Smooth muscle cell (in vitro differentiated cells): ENCODE measurements around the gene PTBP1. TPM values are rescaled to one million over a fixed set of nuclear protein-coding genes. Genes with fewer than 3 reads are reported as not detected.
A peak's percentile ranks its signal among the peaks of the same experiment; 100 is the strongest.
"Not testable (repeated sequence)": the region's sequence is repeated elsewhere in the genome, so short reads cannot be mapped to it uniquely, and the experiment has no call there.

Experiments used
- DNase-seq: peaks from one replicate; lab custom pipeline; 2025; ENCODE audit not compliant: unreplicated experiment; lab: John Stamatoyannopoulos, UW
- H2AFZ ChIP-seq: fragments of 200-600 bp; sonication (generic); 2 replicates; pipeline ENCODE4 v1.6.0; 2016; ENCODE audit warnings: antibody characterized with exemption, low read depth, mild to moderate bottlenecking
- H3F3A ChIP-seq: fragments of 200-600 bp; sonication (generic); 2 replicates; pipeline ENCODE4 v1.6.0; 2017; ENCODE audit warnings: antibody characterized with exemption, low read depth
- H3K27ac ChIP-seq: fragments of 200-600 bp; sonication (generic); 2 replicates; pipeline ENCODE4 v1.5.1; 2016; ENCODE audit warnings: low read depth, mild to moderate bottlenecking
- H3K27me3 ChIP-seq: fragments of 200-600 bp; sonication (generic); 2 replicates; pipeline ENCODE4 v1.6.1; 2016; ENCODE audit warnings: low read depth, mild to moderate bottlenecking
- H3K36me3 ChIP-seq: fragments of 200-600 bp; sonication (generic); 2 replicates; pipeline ENCODE4 v1.5.1; 2016; ENCODE audit warnings: low read depth
- H3K4me1 ChIP-seq: fragments of 200-600 bp; sonication (generic); 2 replicates; pipeline ENCODE4 v1.5.1; 2016; ENCODE audit warnings: low read depth
- H3K4me2 ChIP-seq: fragments of 200-600 bp; sonication (generic); 2 replicates; pipeline ENCODE4 v1.6.0; 2016; ENCODE audit warnings: mild to moderate bottlenecking
- H3K4me3 ChIP-seq: fragments of 200-600 bp; sonication (generic); 2 replicates; pipeline ENCODE4 v1.5.1; 2016; ENCODE audit warnings: mild to moderate bottlenecking
- H3K79me2 ChIP-seq: fragments of 200-600 bp; sonication (generic); 2 replicates; pipeline ENCODE4 v1.6.0; 2016; ENCODE audit warnings: low read depth, mild to moderate bottlenecking
- H3K9ac ChIP-seq: fragments of 200-600 bp; sonication (generic); 2 replicates; pipeline ENCODE4 v1.6.0; 2016; ENCODE audit warnings: low read depth
- H3K9me3 ChIP-seq: fragments of 200-600 bp; sonication (generic); replicated peaks from 2 replicates; pipeline ENCODE4 v1.5.1; 2016; ENCODE audit warnings: low read depth
- H4K20me1 ChIP-seq: fragments of 200-600 bp; sonication (generic); 2 replicates; pipeline ENCODE4 v1.6.0; 2016; ENCODE audit warnings: low read depth
- CTCF ChIP-seq: fragments of 200-600 bp; sonication (generic); IDR thresholded peaks from 2 replicates; pipeline ENCODE4 v1.5.1; 2017; ENCODE audit warnings: borderline replicate concordance, mild to moderate bottlenecking, antibody characterized with exemption; ENCODE audit not compliant: insufficient read depth, poor library complexity, severe bottlenecking
- WGBS: methylation state at CpG from one replicate; pipeline ENCODE4 v1.1.7; 2016; ENCODE audit warnings: low lambda C conversion rate; 5-methylcytosine and 5-hydroxymethylcytosine counted together
- polyA plus RNA-seq: library from polyadenylated mRNA; unstranded; fragments of >200 nt; fragmentation: Nextera tagmentation; extraction: Ambion mirVana; gene quantifications from 2 replicates; pipeline ENCODE4 v1.2.1, GENCODE V29; 2016
- total RNA-seq: library from RNA; depleted of rRNA; stranded (reverse); fragments of >200 nt; gene quantifications from 2 replicates; pipeline ENCODE4 v1.2.3, GENCODE V29; 2014

Gene PTBP1
- total and polyA plus RNA-seq, 2 experiments from 2014 or later = 167 to 226 TPM

DNA sequence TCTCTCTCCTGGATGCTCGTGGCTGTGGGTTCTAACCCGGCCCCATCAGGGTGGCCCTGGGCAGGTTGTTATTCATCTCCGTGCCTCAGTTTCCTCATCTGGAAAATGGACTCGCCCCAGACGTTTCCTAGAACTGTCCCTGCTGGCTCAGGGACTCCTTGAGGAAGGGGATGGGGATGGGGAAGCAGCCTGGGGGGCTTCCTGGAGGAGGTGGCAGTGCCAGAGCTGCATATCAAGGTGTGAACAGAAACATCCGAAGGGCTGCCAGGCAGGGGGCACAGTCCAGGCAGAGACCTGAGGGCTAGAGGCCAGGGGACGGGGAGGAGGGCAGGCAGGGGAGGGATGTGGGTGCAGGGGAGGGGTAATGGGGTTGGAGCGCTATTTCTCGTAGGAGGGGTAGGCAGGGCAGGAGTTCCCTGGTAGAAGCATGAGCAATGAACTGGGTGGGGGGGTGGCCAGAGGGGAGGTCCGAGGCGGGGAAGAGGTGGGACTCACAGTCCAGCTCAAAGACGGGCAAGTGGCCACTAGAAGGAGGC lies 51.2 kb downstream of the PTBP1 start:
- H4K20me1 ChIP-seq = no peaks in the 10 kb centered on the region
- H3K79me2 ChIP-seq = no peaks in the 10 kb centered on the region
- DNase-seq = no peak
- no peak overlapping the region for H3K9ac ChIP-seq
- no peak overlapping the region for H3K4me2 ChIP-seq
- H3K4me3 ChIP-seq = no peak overlapping the region
- peaks cover 14% of the 10 kb centered on the region for H3K27me3 ChIP-seq
- H3K27ac ChIP-seq = no peak overlapping the region
- peaks cover 8% of the 10 kb centered on the region for H3F3A ChIP-seq
- H2AFZ ChIP-seq = no peak overlapping the region
- no peaks in the 10 kb centered on the region for H3K36me3 ChIP-seq
- H3K4me1 ChIP-seq = no peaks in the 10 kb centered on the region
- H3K9me3 ChIP-seq = no peaks in the 10 kb centered on the region
- WGBS = 85% methylated on average over 7 of the region's 12 CpGs
- TF ChIP-seq CTCF = no peak

- not testable (repeated sequence) for H2AFZ ChIP-seq, H3K27me3 ChIP-seq, H4K20me1 ChIP-seq, H3K9me3 ChIP-seq, H3K79me2 ChIP-seq, H3K4me3 ChIP-seq, H3K27ac ChIP-seq, H3F3A ChIP-seq, H3K9ac ChIP-seq, H3K4me1 ChIP-seq, H3K36me3 ChIP-seq, H3K4me2 ChIP-seq, DNase-seq
- WGBS = 93% methylated on average over 8 of the region's 8 CpGs
Observed at GRCh38 chr19:849195-849594, 51.9 kb downstream of the PTBP1 start.

- peak; percentile 19 for DNase-seq
- Histone ChIP-seq H3K36me3 (no peaks in the 10 kb centered on the region), H3K79me2 (no peaks in the 10 kb centered on the region), H3F3A (peaks cover 8% of the 10 kb centered on the region), H3K9ac (no peak overlapping the region), H3K27ac (no peak overlapping the region), H2AFZ (no peak overlapping the region), H3K9me3 (no peaks in the 10 kb centered on the region), H4K20me1 (no peaks in the 10 kb centered on the region), H3K27me3 (no peaks in the 10 kb centered on the region), H3K4me1 (no peaks in the 10 kb centered on the region), H3K4me2 (no peak overlapping the region), H3K4me3 (no peak overlapping the region)
- TF ChIP-seq CTCF = no peak
- WGBS = 59% methylated on average over 26 of the region's 28 CpGs
Observed at GRCh38 chr19:850221-850978, 53.1 kb downstream of the PTBP1 start.

DNA sequence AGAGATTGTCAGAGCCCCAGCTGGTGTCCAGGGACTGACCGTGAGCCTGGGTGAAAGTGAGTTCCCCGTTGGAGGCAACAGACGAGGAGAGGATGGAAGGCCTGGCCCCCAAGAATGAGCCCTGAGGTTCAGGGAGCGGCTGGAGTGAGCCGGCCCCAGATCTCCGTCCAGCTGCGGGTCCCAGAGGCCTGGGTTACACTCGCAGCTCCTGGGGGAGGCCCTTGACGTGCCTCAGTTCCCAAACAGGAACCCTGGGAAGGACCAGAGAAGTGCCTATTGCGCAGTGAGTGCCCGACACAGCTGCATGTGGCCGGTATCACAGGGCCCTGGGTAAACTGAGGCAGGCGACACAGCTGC lies 53.7 kb downstream of the PTBP1 start:
- H3K79me2 ChIP-seq = no peaks in the 10 kb centered on the region
- peaks cover 8% of the 10 kb centered on the region for H3F3A ChIP-seq
- H3K4me2 ChIP-seq = no peak overlapping the region
- H3K27me3 ChIP-seq = no peaks in the 10 kb centered on the region
- H3K4me3 ChIP-seq = no peak overlapping the region
- no peak for TF ChIP-seq CTCF
- H3K9ac ChIP-seq = no peak overlapping the region
- H3K27ac ChIP-seq = no peak overlapping the region
- no peaks in the 10 kb centered on the region for H3K4me1 ChIP-seq
- H3K36me3 ChIP-seq = no peaks in the 10 kb centered on the region
- no peaks in the 10 kb centered on the region for H4K20me1 ChIP-seq
- no peak for DNase-seq
- WGBS = 83% methylated on average over 13 of the region's 13 CpGs
- H3K9me3 ChIP-seq = no peaks in the 10 kb centered on the region
- no peak overlapping the region for H2AFZ ChIP-seq
